ENCODE results near the gene TMEFF2.

Gene TMEFF2

DNA sequence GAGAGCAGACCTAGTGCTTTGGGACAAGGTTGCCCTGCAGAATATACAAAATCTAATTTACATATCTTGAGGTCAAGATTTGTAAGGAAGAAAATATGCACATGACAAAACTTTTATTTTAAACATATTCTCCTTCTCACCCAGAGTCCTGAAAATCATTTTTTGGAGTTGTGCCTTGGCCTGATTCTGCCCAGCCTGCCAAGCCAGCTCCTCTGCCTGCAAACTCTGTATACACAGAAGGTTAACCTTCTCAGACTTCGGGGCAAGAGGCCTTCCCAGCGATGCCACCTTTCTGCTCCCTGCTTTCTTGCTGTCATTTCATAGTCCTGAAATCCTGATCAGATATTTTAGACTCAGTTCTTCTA lies 252.0 kb downstream of the TMEFF2 start:
- no peak for TF ChIP-seq CTCF (IDR thresholded peaks at IDR 0.05)

DNA sequence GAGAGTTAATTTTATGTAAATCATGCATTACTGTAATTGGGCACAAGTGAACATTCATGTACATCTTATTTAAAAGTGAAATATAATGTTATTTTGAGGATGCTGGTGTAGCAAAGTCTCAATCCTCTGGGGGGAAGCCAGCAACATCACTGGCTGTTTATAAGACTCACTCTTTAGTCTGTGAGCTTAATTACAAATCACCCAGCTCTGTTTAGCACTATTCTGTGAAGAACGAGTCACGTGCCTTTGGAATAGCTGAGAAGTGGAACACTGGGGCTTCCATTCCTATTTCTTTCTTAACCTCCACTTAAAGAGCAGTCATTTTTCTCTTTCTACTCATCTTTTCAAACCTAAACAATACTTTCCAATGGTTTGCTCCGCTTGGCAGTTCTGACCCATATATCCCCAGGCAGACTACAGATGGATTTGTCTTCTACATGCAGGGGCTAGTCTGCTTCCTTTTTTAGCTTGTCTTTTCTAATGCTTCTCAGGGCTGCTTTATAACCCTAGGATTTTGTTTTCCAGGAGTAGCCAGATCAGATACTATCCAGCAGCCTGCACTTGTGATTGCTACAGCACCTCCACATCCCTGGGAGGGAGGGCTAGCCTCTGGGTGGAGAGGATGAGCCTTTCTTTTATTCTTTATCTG lies 252.5 kb downstream of the TMEFF2 start:
- TF ChIP-seq CTCF (IDR thresholded peaks at IDR 0.05), result no peak

DNA sequence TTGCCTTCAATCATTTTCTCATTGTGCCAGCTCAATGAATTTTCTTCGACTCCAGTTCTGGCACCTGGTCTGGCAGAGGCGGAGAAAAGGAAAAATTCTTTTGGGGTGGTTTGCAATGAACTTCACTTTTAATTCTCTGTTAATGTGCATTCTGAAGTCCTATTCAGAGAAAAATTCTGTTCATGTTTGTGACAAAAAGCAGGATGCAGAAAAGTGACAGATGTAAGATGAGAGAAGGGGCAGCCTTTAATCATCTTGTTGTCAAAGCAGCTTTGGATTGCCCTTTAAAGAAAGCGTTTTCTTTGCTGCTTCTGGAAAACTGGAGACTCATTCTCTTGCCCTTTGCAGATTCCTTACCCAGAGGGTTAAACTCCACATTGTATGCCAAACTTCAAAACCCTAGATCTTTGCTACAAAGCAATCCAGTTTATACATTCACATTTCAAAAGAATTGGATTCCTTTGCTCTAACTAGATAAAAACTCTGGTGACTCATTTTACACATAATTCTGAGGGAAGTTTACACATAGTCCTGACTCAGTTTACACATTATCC lies 253.3 kb downstream of the TMEFF2 start:
- TF ChIP-seq CTCF (IDR thresholded peaks at IDR 0.05), result no peak

- no peak for TF ChIP-seq CTCF (IDR thresholded peaks at IDR 0.05)
Measured at GRCh38 chr2:191938779-191939178, 256.0 kb downstream of the TMEFF2 start.

DNA sequence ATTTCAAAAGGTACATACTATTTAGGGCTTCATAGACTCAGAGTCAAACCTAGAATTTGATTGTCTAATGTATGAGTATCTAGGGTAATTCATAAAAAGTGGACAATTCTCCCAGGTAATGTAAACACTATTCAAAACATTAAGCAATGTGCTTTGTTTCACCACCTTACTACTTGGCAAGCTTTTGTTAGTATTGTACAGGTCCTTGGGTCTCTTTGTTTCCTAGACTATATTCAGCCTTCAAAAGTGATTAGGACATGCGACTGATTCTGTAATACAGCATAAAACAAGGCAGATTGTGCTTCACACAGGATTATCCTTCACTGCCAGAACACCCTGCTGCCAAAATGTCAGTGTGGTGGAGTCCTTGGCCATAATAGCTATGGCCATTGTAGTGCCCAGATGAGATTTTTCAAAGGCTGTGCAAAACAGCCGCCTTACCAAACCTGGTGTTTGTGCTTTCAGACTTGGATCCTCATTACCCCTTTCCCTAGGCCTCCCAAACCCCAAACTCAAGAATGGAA lies 257.8 kb downstream of the TMEFF2 start:
- no peak for TF ChIP-seq CTCF (IDR thresholded peaks at IDR 0.05)

DNA sequence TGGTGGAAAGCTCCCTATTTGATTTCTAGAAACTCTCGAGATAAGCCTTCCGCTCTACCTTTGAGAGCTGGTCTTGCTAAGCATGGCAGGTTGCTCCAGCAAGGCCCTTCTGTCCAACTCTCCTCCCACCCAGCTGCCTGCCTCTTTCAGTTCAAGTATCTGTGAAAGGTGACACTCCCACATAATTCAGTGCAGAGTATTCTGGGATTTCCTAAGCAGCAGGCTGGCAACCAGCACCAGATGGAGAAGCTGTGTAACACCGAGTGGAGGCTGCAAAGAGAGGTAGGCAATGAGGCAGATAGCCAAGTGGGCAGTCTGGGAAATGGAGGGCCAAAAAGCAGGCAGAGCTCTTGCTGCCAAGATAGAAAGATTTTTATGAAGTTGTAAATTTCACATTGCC lies 259.5 kb downstream of the TMEFF2 start:
- TF ChIP-seq CTCF (IDR thresholded peaks at IDR 0.05), result no peak

DNA sequence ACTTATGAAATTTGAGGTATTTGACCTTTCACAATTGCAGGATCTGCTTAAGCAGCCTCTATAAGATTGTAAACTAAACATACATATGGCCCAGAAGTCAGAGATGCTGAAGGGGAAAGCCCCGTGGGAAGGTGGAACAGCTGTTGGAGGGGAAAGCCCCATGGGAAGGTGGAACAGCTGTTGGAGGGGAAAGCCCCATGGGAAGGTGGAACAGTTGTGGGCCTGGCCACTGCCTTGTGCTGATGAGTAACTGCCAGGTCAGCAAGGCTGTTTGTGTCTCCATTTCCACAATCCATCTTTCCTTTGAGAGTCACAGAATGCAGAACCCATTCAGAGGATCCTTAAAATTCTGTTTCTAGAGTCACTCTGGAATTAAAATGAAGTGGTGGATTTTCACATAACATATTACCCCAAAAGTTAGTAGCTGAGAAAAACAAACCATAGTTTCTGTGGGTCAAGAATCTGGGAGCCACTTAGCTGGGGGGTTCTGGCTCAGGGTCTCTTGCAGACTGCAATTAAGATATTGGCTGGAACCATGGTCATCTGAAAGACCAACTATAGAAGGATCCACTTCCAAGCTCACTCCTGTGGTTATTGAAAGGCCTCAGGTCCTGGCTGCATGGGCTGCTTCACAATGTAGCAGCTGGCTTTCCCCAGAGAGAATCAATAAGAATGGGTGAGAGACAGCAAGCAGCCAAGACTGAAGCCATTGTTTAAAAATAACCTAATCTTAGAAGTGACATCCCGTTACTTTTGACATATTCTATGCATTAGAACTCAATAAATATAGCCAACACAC lies 261.2 kb downstream of the TMEFF2 start:
- no peak for TF ChIP-seq CTCF (IDR thresholded peaks at IDR 0.05)

All from LNCAP (cell line).